H1 (cell line): ENCODE data around the gene KRT4. TPM values are rescaled to one million over a fixed set of nuclear protein-coding genes. Genes with fewer than 3 reads are reported as not detected.

Experiments
- CTCF ChIA-PET: fragments of 300-600 bp; sonication (Branson Sonifier 250); formaldehyde crosslinking; loops from one replicate; lab custom pipeline; 2021; ENCODE audit not compliant: partially characterized antibody; lab: Charles Lee
- POLR2A ChIA-PET: fragments of 300-600 bp; sonication (Branson Sonifier 250); formaldehyde crosslinking; loops from one replicate; lab custom pipeline; 2021; ENCODE audit warnings: inconsistent platforms; ENCODE audit not compliant: partially characterized antibody; lab: Charles Lee
- DNase-seq, 2 experiments: peaks; one replicate each; pipeline versions ENCODE4 v3.0.0 to v3.0.0-alpha.2; 2010 to 2022; ENCODE audit warnings: low spot score in 2 of 2, low read depth in 1 of 2, mixed read lengths in 1 of 2
- FAIRE-seq: peaks from 2 replicates; lab custom pipeline; 2011; peaks lifted over from hg19 to GRCh38; lab: Jason Lieb, UNC
- H2AFZ ChIP-seq: 2 replicates; pipeline ENCODE4 v1.8.1; 2012; ENCODE audit warnings: low read length, inconsistent platforms
- H2AK5ac ChIP-seq: 2 replicates; pipeline ENCODE4 v1.6.1; 2013; ENCODE audit warnings: low read depth, low read length
- H2BK120ac ChIP-seq: replicated peaks from 2 replicates; pipeline ENCODE3; 2013; ENCODE audit warnings: low read depth, low read length, inconsistent platforms
- H2BK12ac ChIP-seq: 2 replicates; pipeline ENCODE4 v1.6.1; 2013; ENCODE audit warnings: low read depth, low read length
- H2BK15ac ChIP-seq: 2 replicates; pipeline ENCODE4 v1.6.1; 2013; ENCODE audit warnings: low read length
- H2BK20ac ChIP-seq: 2 replicates; pipeline ENCODE4 v1.6.1; 2013; ENCODE audit warnings: low read length
- H2BK5ac ChIP-seq: 2 replicates; pipeline ENCODE4 v1.6.1; 2013; ENCODE audit warnings: low read depth, low read length
- H3K14ac ChIP-seq: 2 replicates; pipeline ENCODE4 v1.6.1; 2013; ENCODE audit warnings: inconsistent platforms; ENCODE audit not compliant: insufficient read length
- H3K18ac ChIP-seq: 2 replicates; pipeline ENCODE4 v1.6.1; 2013; ENCODE audit warnings: low read length; ENCODE audit errors: extremely low read depth
- H3K23ac ChIP-seq: 2 replicates; pipeline ENCODE4 v1.6.1; 2013; ENCODE audit warnings: inconsistent platforms; ENCODE audit not compliant: insufficient read length
- H3K23me2 ChIP-seq: 2 replicates; pipeline ENCODE4 v1.6.1; 2013; ENCODE audit warnings: low read depth, low read length
- H3K27ac ChIP-seq: 2 replicates; pipeline ENCODE4 v1.6.1; 2011; ENCODE audit warnings: low read depth, low read length, inconsistent platforms
- H3K27me3 ChIP-seq, 4 experiments: replicated peaks in 1 of 4; 1 replicate in 1 of 4; 2 replicates in 3 of 4; pipeline versions ENCODE4 v1.6.1 to v1.8.1; 2011 to 2013; ENCODE audit warnings: low read length in 3 of 4, mild to moderate bottlenecking in 3 of 4, inconsistent platforms in 2 of 4, mixed read lengths in 2 of 4, moderate library complexity in 1 of 4; ENCODE audit not compliant: control insufficient read depth in 3 of 4, insufficient read depth in 3 of 4; ENCODE audit errors: extremely low read depth in 1 of 4
- H3K36me3 ChIP-seq, 4 experiments: 2 replicates each; pipeline versions ENCODE4 v1.6.1 to v1.8.1; 2011 to 2013; ENCODE audit warnings: mild to moderate bottlenecking in 4 of 4, low read length in 3 of 4, moderate library complexity in 2 of 4, control low read depth in 1 of 4, inconsistent platforms in 1 of 4; ENCODE audit not compliant: insufficient read depth in 4 of 4, control insufficient read depth in 2 of 4
- H3K4ac ChIP-seq: replicated peaks from 2 replicates; pipeline ENCODE3; 2013; ENCODE audit warnings: low read length, low read depth, mixed read lengths, inconsistent platforms; ENCODE audit not compliant: insufficient read length
- H3K4me1 ChIP-seq, 4 experiments: replicated peaks in 1 of 4; 1 replicate in 1 of 4; 2 replicates in 3 of 4; pipeline versions ENCODE4 v1.6.1 to v1.8.1; 2011 to 2013; ENCODE audit warnings: low read length in 3 of 4, inconsistent platforms in 2 of 4, mixed read lengths in 1 of 4; ENCODE audit not compliant: insufficient read depth in 4 of 4, control insufficient read depth in 3 of 4
- H3K4me2 ChIP-seq, 2 experiments: 2 replicates each; pipeline versions ENCODE4 v1.6.1 to v1.8.1; 2011 to 2013; ENCODE audit warnings: low read depth in 2 of 2, low read length in 2 of 2, control low read depth in 1 of 2, inconsistent platforms in 1 of 2, mild to moderate bottlenecking in 1 of 2; ENCODE audit not compliant: insufficient read depth in 1 of 2
- H3K4me3 ChIP-seq, 4 experiments: fragments of 200-600, 300-600 bp in 1 of 4; sonication (generic), shearing (Covaris generic), sonication (Bioruptor Twin) in 1 of 4; 2 replicates each; pipeline versions ENCODE4 v1.5.1 to v1.8.1; 2011 to 2016; ENCODE audit warnings: low read length in 4 of 4, low read depth in 3 of 4, control low read depth in 2 of 4, inconsistent platforms in 2 of 4, mild to moderate bottlenecking in 2 of 4, mixed read lengths in 1 of 4, moderate library complexity in 1 of 4; ENCODE audit not compliant: insufficient read depth in 2 of 4; ENCODE audit errors: extremely low read depth in 1 of 4
- H3K56ac ChIP-seq: replicated peaks from 2 replicates; pipeline ENCODE3; 2013; ENCODE audit warnings: low read depth, mild to moderate bottlenecking, mixed read lengths, low read length, inconsistent platforms; ENCODE audit not compliant: insufficient read length
- H3K79me1 ChIP-seq: 2 replicates; pipeline ENCODE4 v1.6.1; 2013; ENCODE audit warnings: low read depth, low read length, control low read depth
- H3K79me2 ChIP-seq, 2 experiments: 2 replicates each; pipeline versions ENCODE4 v1.6.1 to v1.8.1; 2012 to 2013; ENCODE audit warnings: low read length in 2 of 2, mild to moderate bottlenecking in 2 of 2, inconsistent platforms in 1 of 2; ENCODE audit not compliant: insufficient read depth in 2 of 2, control insufficient read depth in 1 of 2
- H3K9ac ChIP-seq, 4 experiments: replicated peaks in 1 of 4; 1 replicate in 1 of 4; 2 replicates in 3 of 4; pipeline versions ENCODE4 v1.6.1 to v1.8.1; 2011 to 2013; ENCODE audit warnings: low read depth in 3 of 4, low read length in 3 of 4, control low read depth in 2 of 4, mild to moderate bottlenecking in 2 of 4, moderate library complexity in 2 of 4, inconsistent platforms in 1 of 4; ENCODE audit errors: extremely low read depth in 1 of 4
- H3K9me3 ChIP-seq, 2 experiments: 2 replicates each; pipeline versions ENCODE4 v1.6.1 to v1.8.1; 2012 to 2013; ENCODE audit warnings: mild to moderate bottlenecking in 2 of 2, moderate library complexity in 2 of 2, control low read depth in 1 of 2, inconsistent platforms in 1 of 2, low read depth in 1 of 2, low read length in 1 of 2, mixed read lengths in 1 of 2; ENCODE audit not compliant: insufficient read depth in 2 of 2
- H4K20me1 ChIP-seq, 2 experiments: replicated peaks in 1 of 2; 2 replicates each; pipeline versions ENCODE3 to v1.8.1; 2011 to 2013; ENCODE audit warnings: inconsistent platforms in 2 of 2, low read length in 2 of 2, mild to moderate bottlenecking in 1 of 2; ENCODE audit not compliant: insufficient read depth in 2 of 2, control insufficient read depth in 1 of 2
- H4K5ac ChIP-seq: 2 replicates; pipeline ENCODE4 v1.6.1; 2013; ENCODE audit warnings: low read length, low read depth, mixed read lengths, inconsistent platforms; ENCODE audit not compliant: insufficient read length
- H4K8ac ChIP-seq: 2 replicates; pipeline ENCODE4 v1.8.0; 2013; ENCODE audit warnings: mild to moderate bottlenecking, moderate library complexity, low read length, inconsistent platforms; ENCODE audit not compliant: insufficient read depth; ENCODE audit errors: extremely low read depth
- H4K91ac ChIP-seq: replicated peaks from 2 replicates; pipeline ENCODE3; 2013; ENCODE audit warnings: low read length, mixed read lengths, inconsistent platforms; ENCODE audit not compliant: insufficient read length
- ATF2 ChIP-seq: IDR thresholded peaks from 2 replicates; pipeline ENCODE4 v1.6.1; 2012; ENCODE audit warnings: low read length, inconsistent platforms
- BACH1 ChIP-seq: IDR thresholded peaks from 2 replicates; pipeline ENCODE4 v1.6.1; 2012; ENCODE audit warnings: low read length, improper control_type of control experiment
- CBX5 ChIP-seq: fragments of 300-800, 300-1000 bp; sonication (generic); IDR thresholded peaks from 2 replicates; pipeline ENCODE4 v1.7.1; 2016; ENCODE audit warnings: antibody characterized with exemption, low read length, low read depth
- EP300 ChIP-seq, 2 experiments: IDR thresholded peaks; 1 replicate in 1 of 2; 2 replicates in 1 of 2; pipeline ENCODE4 v1.6.1; 2011 to 2012; ENCODE audit warnings: low read depth in 2 of 2, low read length in 2 of 2, mild to moderate bottlenecking in 2 of 2, borderline replicate concordance in 1 of 2, inconsistent platforms in 1 of 2, moderate library complexity in 1 of 2
- HDAC6 ChIP-seq: IDR thresholded peaks from one replicate; pipeline ENCODE4 v1.7.1; 2012; ENCODE audit warnings: low read depth, mild to moderate bottlenecking, inconsistent platforms, low read length, moderate library complexity
- JUN ChIP-seq: IDR thresholded peaks from 2 replicates; pipeline ENCODE4 v1.6.1; 2011; ENCODE audit warnings: low read depth, mild to moderate bottlenecking, improper control_type of control experiment, low read length
- KDM5A ChIP-seq: fragments of 200-600 bp; IDR thresholded peaks from 2 replicates; pipeline ENCODE4 v1.7.1; 2012; ENCODE audit warnings: mild to moderate bottlenecking, low read length, inconsistent platforms, mixed read lengths
- POLR2A ChIP-seq, 2 experiments: IDR thresholded peaks; 1 replicate in 1 of 2; 2 replicates in 1 of 2; pipeline ENCODE4 v1.6.1; 2011; ENCODE audit warnings: low read depth in 2 of 2, low read length in 2 of 2, mild to moderate bottlenecking in 2 of 2; ENCODE audit errors: control extremely low read depth in 1 of 2
- POLR2AphosphoS5 ChIP-seq: IDR thresholded peaks from 2 replicates; pipeline ENCODE4 v1.6.1; 2011; ENCODE audit warnings: low read depth, low read length
- POU5F1 ChIP-seq: IDR thresholded peaks from 2 replicates; pipeline ENCODE4 v1.6.1; 2011; ENCODE audit warnings: low read depth, mild to moderate bottlenecking, low read length, moderate library complexity
- SIX5 ChIP-seq: IDR thresholded peaks from 2 replicates; pipeline ENCODE4 v1.6.1; 2011; ENCODE audit warnings: mild to moderate bottlenecking, low read depth, low read length
- TAF1 ChIP-seq: IDR thresholded peaks from 2 replicates; pipeline ENCODE4 v1.6.1; 2011; ENCODE audit warnings: mild to moderate bottlenecking, low read depth, low read length
- ZNF274 ChIP-seq: IDR thresholded peaks from 2 replicates; pipeline ENCODE4 v1.7.0; 2012; ENCODE audit warnings: low read length, borderline replicate concordance; ENCODE audit errors: extremely low read depth
- WGBS, 2 experiments: shearing (Covaris generic) in 1 of 2; methylation state at CpG; one replicate each; pipeline versions ENCODE4 v1.1.6 to v1.1.7; 2013 to 2015; ENCODE audit warnings: low lambda C conversion rate in 2 of 2, mixed read lengths in 2 of 2, inconsistent platforms in 1 of 2, low coverage in 1 of 2, missing lambda C conversion rate in 1 of 2; ENCODE audit not compliant: insufficient replicate concordance in 2 of 2, insufficient coverage in 1 of 2, insufficient read length in 1 of 2; ENCODE audit errors: extremely low coverage in 1 of 2, missing lambda C conversion rate in 1 of 2; 5-methylcytosine and 5-hydroxymethylcytosine counted together
- polyA plus RNA-seq, 7 experiments: library from polyadenylated mRNA; depleted of rRNA in 3 of 7; stranded (reverse) in 5 of 7; unstranded in 2 of 7; fragments of >200 nt in 5 of 7; fragments of 200-250 nt in 2 of 7; gene quantifications; 1 replicate in 5 of 7; 2 replicates in 1 of 7; 4 replicates in 1 of 7; pipeline versions ENCODE4 v1.2.1 to v1.2.3, GENCODE V29; 2011 to 2013; ENCODE audit warnings: missing spikeins in 2 of 7, mixed read lengths in 2 of 7
- total RNA-seq: library from RNA; stranded (reverse); fragmentation: NEBNext Ultra II Directional; extraction: Animal tissue kit (Norgen Biotek cat#: 25700); gene quantifications from 2 replicates; pipeline ENCODE4 v1.2.1, GENCODE V29; 2021

Gene KRT4
- total and polyA plus RNA-seq, 2 of the 8 experiments (the other 6 are each of a cell fraction or from before 2014, with no cell fraction given): not detected

DNA sequence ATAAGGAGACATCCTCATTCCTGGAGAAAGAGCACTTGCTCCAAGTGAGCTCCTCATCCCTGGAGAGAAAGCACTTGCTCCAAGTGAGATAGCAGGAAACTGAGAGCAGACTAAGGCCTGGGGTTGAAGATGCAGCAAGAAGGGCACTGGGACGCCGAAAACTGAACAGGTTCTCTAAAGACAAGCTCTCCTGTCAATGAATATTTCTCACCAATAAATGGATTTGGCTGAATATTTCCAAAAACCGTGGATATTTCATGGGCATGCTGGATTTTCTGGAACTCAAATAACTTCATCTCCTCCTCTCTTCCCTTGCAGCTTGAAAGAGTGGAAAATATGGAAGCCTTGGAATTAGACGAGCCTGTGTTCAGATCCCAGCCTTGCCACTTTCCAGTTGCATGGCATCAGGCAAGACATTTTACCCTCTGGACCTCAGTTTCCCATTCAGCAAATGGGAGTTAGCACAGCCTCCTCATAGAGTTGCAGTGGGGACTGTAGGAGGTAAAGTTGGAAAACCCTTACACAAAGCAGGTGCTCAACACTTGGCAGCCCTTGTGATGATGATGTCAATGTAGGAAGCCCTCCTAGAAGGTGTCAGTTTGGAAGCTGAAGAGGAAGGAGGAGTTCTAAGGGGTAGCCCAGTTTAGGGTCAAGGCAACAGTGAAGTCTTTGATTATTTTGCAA is 32.4 kb downstream of the KRT4 start:
- Histone ChIP-seq H3K23ac (no peak overlapping the region), H3K56ac (no peak overlapping the region), H4K20me1 (no peaks in the 10 kb centered on the region), H3K4me2 (no peak overlapping the region), H3K9ac (no peak overlapping the region), H2AK5ac (no peak overlapping the region), H2AFZ (no peak overlapping the region), H3K9me3 (no peaks in the 10 kb centered on the region), H2BK20ac (no peak overlapping the region), H2BK12ac (no peak overlapping the region), H3K4me1 (no peaks in the 10 kb centered on the region), H3K4me3 (no peak overlapping the region), H4K5ac (no peak overlapping the region), H3K18ac (no peak overlapping the region), H3K14ac (no peak overlapping the region), H3K79me1 (no peaks in the 10 kb centered on the region), H2BK15ac (no peak overlapping the region), H4K8ac (no peak overlapping the region), H3K36me3 (no peaks in the 10 kb centered on the region), H3K79me2 (no peaks in the 10 kb centered on the region), H3K27me3 (no peaks in the 10 kb centered on the region), H3K23me2 (no peaks in the 10 kb centered on the region), H4K91ac (no peak overlapping the region), H3K27ac (no peak overlapping the region), H2BK5ac (no peak overlapping the region), H2BK120ac (no peak overlapping the region), H3K4ac (no peak overlapping the region)
- POLR2A ChIA-PET: no interaction called here
- CTCF ChIA-PET: interaction anchor here (0.7 to 3.5 kb wide), 8 partner anchors 9 to 149 kb away, joined by 3 to 10 read pairs (median 4); no protein-coding TSS in a partner anchor
- 81% methylated on average over 4 of the region's 4 CpGs; no CpG with 5 or more reads in 1 of the 2 experiments for WGBS, 2 experiments
- no peak for DNase-seq
- FAIRE-seq: no peak
- TF ChIP-seq SIX5 (no peak), POLR2AphosphoS5 (no peak), EP300 (IDR thresholded peaks at IDR 0.05; ENCODE audit: borderline replicate concordance in 1 of 2, low read depth in 2 of 2, low read length in 2 of 2) (no peak), ZNF274 (no peak), KDM5A (no peak), ATF2 (no peak), JUN (no peak), TAF1 (no peak), POU5F1 (no peak), HDAC6 (no peak), POLR2A (IDR thresholded peaks at IDR 0.05; ENCODE audit: control extremely low read depth in 1 of 2, low read depth in 2 of 2, low read length in 2 of 2) (no peak), BACH1 (no peak), CBX5 (no peak)
